Nephron (organoid): ENCODE results near the gene SPAG7.

Experiments
- H3K27ac Mint-ChIP-seq, 3 experiments: 2 replicates each; pipeline ENCODE4 v1.8.0; 2020; ENCODE audit warnings: mixed read lengths in 3 of 3, mild to moderate bottlenecking in 2 of 3, moderate library complexity in 1 of 3
- H3K27me3 Mint-ChIP-seq: 2 replicates; pipeline ENCODE4 v1.8.0; 2021; ENCODE audit warnings: low read depth, mild to moderate bottlenecking, moderate library complexity, mixed read lengths
- H3K36me3 Mint-ChIP-seq: 2 replicates; pipeline ENCODE4 v1.8.0; 2020; ENCODE audit warnings: low read depth, mixed read lengths
- H3K4me1 Mint-ChIP-seq: 2 replicates; pipeline ENCODE4 v1.8.0; 2020; ENCODE audit warnings: mixed read lengths
- H3K4me3 Mint-ChIP-seq, 3 experiments: 2 replicates each; pipeline ENCODE4 v1.8.0; 2020; ENCODE audit warnings: mild to moderate bottlenecking in 3 of 3, mixed read lengths in 3 of 3, moderate library complexity in 2 of 3
- H3K9me3 Mint-ChIP-seq: 2 replicates; pipeline ENCODE4 v1.8.0; 2020; ENCODE audit warnings: mixed read lengths
- TF ChIP-seq, protein P1 (sequence below), 3 experiments: fragments of 200-600 bp; sonication (generic); IDR thresholded peaks; one replicate each; pipeline ENCODE4 v1.5.0; 2021; ENCODE audit warnings: antibody characterized with exemption in 3 of 3; ENCODE audit not compliant: unreplicated experiment in 3 of 3

The SPAG7 gene

DNA sequence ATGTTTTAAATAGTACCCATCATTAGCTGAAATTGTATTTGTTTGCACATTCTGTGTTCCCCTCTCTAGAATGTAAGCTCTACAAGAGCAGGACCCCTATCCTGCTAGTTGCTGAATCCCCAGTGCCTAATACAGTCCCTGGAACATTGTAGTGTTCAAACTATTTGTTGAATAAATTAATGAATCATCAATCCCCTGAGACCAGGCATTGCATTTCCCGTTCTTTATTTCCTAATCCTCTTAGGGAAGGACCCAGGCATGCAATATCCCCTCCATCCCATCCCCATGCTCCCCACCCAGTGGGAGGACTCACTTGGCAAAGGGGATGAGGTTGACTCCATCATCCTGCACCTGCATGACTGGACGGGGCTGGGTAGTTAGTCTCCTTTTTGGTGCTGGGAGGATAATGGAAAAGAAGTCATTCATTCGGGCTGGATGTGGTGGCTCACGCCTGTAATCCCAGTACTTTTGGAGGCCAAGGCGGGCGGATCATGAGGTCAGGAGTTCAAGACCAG, 26.5 kb upstream of the SPAG7 start:
- Mint-ChIP-seq H3K27me3 (no peaks in the 10 kb centered on the region), H3K9me3 (no peaks in the 10 kb centered on the region), H3K4me1 (peaks cover 15% of the 10 kb centered on the region), H3K27ac (no peak overlapping the region), H3K4me3 (peak overlapping the region in 1 of 3 experiments; percentile 19), H3K36me3 (no peaks in the 10 kb centered on the region)
- TF ChIP-seq, protein P1, sequence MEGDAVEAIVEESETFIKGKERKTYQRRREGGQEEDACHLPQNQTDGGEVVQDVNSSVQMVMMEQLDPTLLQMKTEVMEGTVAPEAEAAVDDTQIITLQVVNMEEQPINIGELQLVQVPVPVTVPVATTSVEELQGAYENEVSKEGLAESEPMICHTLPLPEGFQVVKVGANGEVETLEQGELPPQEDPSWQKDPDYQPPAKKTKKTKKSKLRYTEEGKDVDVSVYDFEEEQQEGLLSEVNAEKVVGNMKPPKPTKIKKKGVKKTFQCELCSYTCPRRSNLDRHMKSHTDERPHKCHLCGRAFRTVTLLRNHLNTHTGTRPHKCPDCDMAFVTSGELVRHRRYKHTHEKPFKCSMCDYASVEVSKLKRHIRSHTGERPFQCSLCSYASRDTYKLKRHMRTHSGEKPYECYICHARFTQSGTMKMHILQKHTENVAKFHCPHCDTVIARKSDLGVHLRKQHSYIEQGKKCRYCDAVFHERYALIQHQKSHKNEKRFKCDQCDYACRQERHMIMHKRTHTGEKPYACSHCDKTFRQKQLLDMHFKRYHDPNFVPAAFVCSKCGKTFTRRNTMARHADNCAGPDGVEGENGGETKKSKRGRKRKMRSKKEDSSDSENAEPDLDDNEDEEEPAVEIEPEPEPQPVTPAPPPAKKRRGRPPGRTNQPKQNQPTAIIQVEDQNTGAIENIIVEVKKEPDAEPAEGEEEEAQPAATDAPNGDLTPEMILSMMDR (IDR thresholded peaks at IDR 0.05; ENCODE audit: unreplicated experiment in 3 of 3) = no peak

DNA sequence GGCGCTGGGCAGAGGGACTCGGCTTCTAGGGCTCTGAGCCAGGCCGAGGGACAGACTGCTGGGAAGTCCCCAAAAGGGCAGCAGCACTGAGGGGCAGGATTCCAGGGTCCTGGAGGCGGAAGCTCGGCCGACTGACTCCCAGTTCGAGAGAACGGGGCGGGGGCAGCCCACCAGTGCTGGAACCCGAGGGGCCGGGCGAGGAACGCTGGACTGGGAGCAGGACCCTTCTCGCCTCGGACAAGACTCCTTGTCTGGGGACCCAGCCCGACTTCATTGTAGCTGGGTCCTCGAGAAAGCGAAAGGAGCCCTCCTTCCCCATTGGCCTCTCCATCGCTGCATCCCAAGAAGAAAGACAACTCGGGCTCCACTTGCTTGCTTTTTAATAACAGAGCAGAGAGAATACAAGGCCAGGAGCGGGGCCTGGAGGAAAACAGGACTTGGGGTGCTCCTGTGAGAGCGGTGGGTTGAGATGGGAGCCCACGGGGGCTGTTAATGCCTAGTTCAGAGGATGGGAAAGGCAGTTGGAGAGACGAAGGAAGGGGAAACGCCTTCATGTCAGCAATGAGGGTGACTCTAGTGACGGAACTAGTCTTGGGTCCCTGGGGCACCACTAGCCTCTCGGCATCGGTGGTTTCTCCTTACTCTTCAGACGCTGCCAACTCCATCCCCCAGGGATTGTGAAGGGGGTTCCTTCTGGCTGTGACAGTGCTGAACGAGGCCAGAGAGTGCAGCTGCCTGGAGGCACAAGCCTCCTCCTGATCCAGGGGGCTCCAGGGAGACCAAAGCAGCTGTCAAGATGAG, 20.4 kb upstream of the SPAG7 start:
- TF ChIP-seq, protein P1 (IDR thresholded peaks at IDR 0.05; ENCODE audit: unreplicated experiment in 3 of 3) = no peak
- peaks cover 4% of the 10 kb centered on the region for H3K36me3 Mint-ChIP-seq
- H3K27me3 Mint-ChIP-seq = no peaks in the 10 kb centered on the region
- H3K9me3 Mint-ChIP-seq = no peaks in the 10 kb centered on the region
- H3K4me3 Mint-ChIP-seq = peak overlapping the region; percentile 83 to 92 (median 88)
- peaks cover 34% of the 10 kb centered on the region for H3K4me1 Mint-ChIP-seq
- H3K27ac Mint-ChIP-seq = peak overlapping the region; percentile 67 to 90 (median 83)

DNA sequence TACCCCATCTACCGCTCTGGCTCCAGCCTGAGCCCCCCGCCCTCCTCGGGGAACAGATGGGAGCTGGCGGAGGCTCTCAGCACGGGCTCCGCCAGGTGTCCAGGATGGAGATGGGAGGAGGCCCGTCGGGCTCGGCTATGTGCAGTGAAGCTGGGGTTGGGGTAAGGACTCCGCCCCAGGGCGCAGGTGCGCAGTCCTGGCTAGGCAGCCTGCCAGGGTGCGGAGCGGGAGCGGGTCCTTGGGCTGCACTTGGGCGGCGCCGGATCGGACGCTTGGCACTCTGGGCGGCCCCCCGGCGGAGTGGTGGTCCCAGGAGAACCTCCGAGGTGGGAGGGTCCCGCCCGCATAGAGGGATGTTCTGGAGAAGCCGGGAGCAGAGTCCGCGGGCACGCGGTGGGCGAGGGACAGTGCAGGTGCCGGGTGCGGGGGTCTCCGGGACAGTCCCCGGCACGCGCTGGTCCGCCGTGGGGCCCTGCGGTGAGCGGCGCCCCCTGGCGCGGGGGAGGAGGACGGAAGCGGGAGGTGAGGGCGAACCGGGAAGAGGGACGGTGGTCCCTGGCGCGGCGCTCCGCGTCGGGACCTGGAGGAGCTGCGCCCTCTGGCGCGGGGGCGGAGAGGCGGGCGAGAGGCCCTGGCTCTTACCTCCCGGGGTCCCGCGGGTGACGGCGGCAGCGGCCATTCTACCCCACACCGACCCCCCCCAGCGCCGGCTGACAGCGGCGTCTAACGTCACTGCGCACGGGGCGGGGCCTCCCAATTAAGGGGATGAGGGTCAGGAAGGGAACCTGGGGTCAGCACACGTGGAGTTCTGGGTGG, 19.5 kb upstream of the SPAG7 start, which contains the start of gene CAMTA2:
Gene CAMTA2, minus strand, starts transcription at position 725 of the 816 bp plus-strand sequence. CDS start 1,453 bp downstream, outside the sequence.
- H3K27me3 Mint-ChIP-seq = no peaks in the 10 kb centered on the region
- no peaks in the 10 kb centered on the region for H3K9me3 Mint-ChIP-seq
- peaks cover 8% of the 10 kb centered on the region for H3K36me3 Mint-ChIP-seq
- H3K4me1 Mint-ChIP-seq = peaks cover 34% of the 10 kb centered on the region
- H3K4me3 Mint-ChIP-seq = peak within 1 kb of the TSS; percentile 83 to 92 (median 88)
- H3K27ac Mint-ChIP-seq = peak within 1 kb of the TSS; percentile 75 to 90 (median 83)
- TF ChIP-seq, protein P1 (IDR thresholded peaks at IDR 0.05; ENCODE audit: unreplicated experiment in 3 of 3) = peak; percentile 58 to 78 (median 66)

DNA sequence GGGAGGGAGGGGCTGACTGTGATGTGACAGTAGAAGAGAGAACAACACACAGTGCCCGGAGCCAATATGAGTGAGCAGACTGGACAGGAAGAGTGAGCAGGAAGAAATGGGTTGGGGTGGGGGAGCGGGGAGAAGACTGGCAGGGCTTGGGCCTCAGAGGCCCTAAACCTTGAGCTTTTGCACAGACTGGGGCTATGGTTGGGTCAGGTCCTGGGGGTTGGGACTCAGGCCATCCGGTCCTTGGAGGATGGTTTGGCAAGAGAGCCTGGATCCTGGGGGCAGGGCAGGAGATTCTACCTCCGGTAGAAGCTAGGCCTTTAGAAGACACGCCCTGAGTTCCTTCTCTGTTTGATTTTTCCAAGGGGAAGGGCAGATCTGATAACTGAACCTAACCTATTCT, 18.8 kb upstream of the SPAG7 start:
- H3K36me3 Mint-ChIP-seq = peaks cover 9% of the 10 kb centered on the region
- peak overlapping the region; percentile 83 to 92 (median 88) for H3K4me3 Mint-ChIP-seq

DNA sequence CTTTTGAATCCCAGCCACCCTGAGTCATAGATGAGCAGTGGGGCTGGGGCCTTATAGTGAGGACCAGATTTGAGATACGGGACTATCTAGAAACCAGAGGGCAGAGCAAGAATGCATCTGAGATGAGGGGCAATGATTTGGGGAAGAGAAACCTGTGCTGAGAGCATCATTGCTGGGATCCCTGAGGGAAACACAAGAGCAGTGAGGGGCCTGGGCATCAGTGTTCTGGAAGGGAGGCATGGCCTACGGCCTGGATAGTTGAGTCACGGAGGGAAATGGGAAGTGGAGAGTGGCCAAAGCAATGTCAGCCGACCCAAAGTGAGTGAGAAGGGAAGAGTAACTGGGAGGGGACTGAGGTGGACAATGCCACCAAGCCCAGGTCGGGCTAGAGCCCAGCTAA, 14.7 kb upstream of the SPAG7 start:
- H3K4me1 Mint-ChIP-seq = peaks cover 21% of the 10 kb centered on the region
- H3K27me3 Mint-ChIP-seq = no peaks in the 10 kb centered on the region
- H3K27ac Mint-ChIP-seq = peak overlapping the region in 1 of 3 experiments; percentile 16
- H3K36me3 Mint-ChIP-seq = peaks cover 21% of the 10 kb centered on the region
- no peaks in the 10 kb centered on the region for H3K9me3 Mint-ChIP-seq
- TF ChIP-seq, protein P1 (IDR thresholded peaks at IDR 0.05; ENCODE audit: unreplicated experiment in 3 of 3) = no peak
- peak overlapping the region in 2 of 3 experiments; percentile 41 for H3K4me3 Mint-ChIP-seq

More for the DNA sequence above, 18.8 kb upstream of the SPAG7 start:
- Mint-ChIP-seq H3K27me3 (no peaks in the 10 kb centered on the region), H3K9me3 (no peaks in the 10 kb centered on the region), H3K27ac (peak overlapping the region; percentile 4 to 75 (median 65)), H3K4me1 (peaks cover 34% of the 10 kb centered on the region)
- TF ChIP-seq, protein P1 (IDR thresholded peaks at IDR 0.05; ENCODE audit: unreplicated experiment in 3 of 3) = no peak
